Cardiac fibroblast (primary cell): Measurements from ENCODE around the gene UBE3D.

ENCODE experiments used
- DNase-seq, 2 donors: peaks; one replicate each; pipeline versions ENCODE4 v3.0.0 to v3.0.0-alpha.2; 2010; ENCODE audit warnings: low read depth in 2 of 2
- H3K4me3 ChIP-seq, 2 donors: replicated peaks in 1 of 2; 1 replicate in 1 of 2; 2 replicates in 1 of 2; pipeline ENCODE4 v1.5.1; 2011; ENCODE audit warnings: low read depth in 2 of 2, low read length in 2 of 2, mild to moderate bottlenecking in 2 of 2, moderate library complexity in 1 of 2
- CTCF ChIP-seq: IDR thresholded peaks from one replicate; pipeline ENCODE4 v1.5.1; 2011; ENCODE audit warnings: low read depth, mild to moderate bottlenecking, low read length, inconsistent platforms

UBE3D gene

GRCh38 chr6:82843291-82843885, 222.3 kb downstream of the UBE3D start:
- no peak overlapping the region for H3K4me3 ChIP-seq
- TF ChIP-seq CTCF, result no peak

GRCh38 chr6:82842721-82843120, 222.9 kb downstream of the UBE3D start:
- no peak for TF ChIP-seq CTCF
- DNase-seq, result peak; percentile 65 to 77
- no peak overlapping the region for H3K4me3 ChIP-seq

More at GRCh38 chr6:82843291-82843885, 222.3 kb downstream of the UBE3D start:
- peak; percentile 10 for DNase-seq
